IMR-90 (cell line): Measurements from ENCODE around the gene LHFPL5. TPM values are rescaled to one million over a fixed set of nuclear protein-coding genes. Genes with fewer than 3 reads are reported as not detected.

ENCODE experiments used
- ATAC-seq: fragments of 200-7000 bp; cut with Tn5 transposase; 2 replicates; pipeline ENCODE4 v1.9.1; 2020; ENCODE audit warnings: low read depth, mild to moderate bottlenecking, moderate library complexity
- BruUV-seq: library from RNA; stranded (reverse); fragments of 400-500 nt; replicated peaks from 2 replicates; lab custom pipeline; 2021; lab: Mats Ljungman, UMichigan
- CTCF ChIA-PET: fragments of 300-600 bp; formaldehyde crosslinking; extraction: SDS; loops from one replicate; lab custom pipeline; 2021; ENCODE audit warnings: antibody characterized with exemption; lab: Yijun Ruan, JAX
- POLR2A ChIA-PET: fragments of 300-600 bp; sonication (Branson Sonifier 250); formaldehyde crosslinking; loops from one replicate; lab custom pipeline; 2022; ENCODE audit warnings: antibody characterized with exemption; ENCODE audit not compliant: unreplicated experiment; lab: Charles Lee
- DNase-seq: peaks from one replicate; pipeline ENCODE4 v3.0.0; 2013
- H2AFZ ChIP-seq: replicated peaks from 2 replicates; pipeline ENCODE3; 2013; ENCODE audit warnings: low read length, mild to moderate bottlenecking; ENCODE audit not compliant: poor library complexity
- H2AK5ac ChIP-seq: 2 replicates; pipeline ENCODE4 v1.6.1; 2013; ENCODE audit warnings: low read depth, low read length, inconsistent platforms
- H2AK9ac ChIP-seq: replicated peaks from 2 replicates; pipeline ENCODE3; 2013; ENCODE audit warnings: mild to moderate bottlenecking, low read depth, low read length, moderate library complexity; ENCODE audit not compliant: poor library complexity
- H2BK120ac ChIP-seq: 2 replicates; pipeline ENCODE4 v1.6.1; 2013; ENCODE audit warnings: low read depth, low read length, inconsistent platforms
- H2BK15ac ChIP-seq: 3 replicates; pipeline ENCODE4 v1.6.1; 2013; ENCODE audit warnings: low read depth, low read length, inconsistent platforms
- H2BK20ac ChIP-seq: 2 replicates; pipeline ENCODE4 v1.6.1; 2013; ENCODE audit warnings: low read depth, mild to moderate bottlenecking, inconsistent platforms, low read length, moderate library complexity
- H2BK5ac ChIP-seq: 2 replicates; pipeline ENCODE4 v1.6.1; 2013; ENCODE audit warnings: mild to moderate bottlenecking, low read depth, low read length, inconsistent platforms; ENCODE audit not compliant: poor library complexity, severe bottlenecking
- H3K14ac ChIP-seq: replicated peaks from 2 replicates; pipeline ENCODE4 v1.6.1; 2013; ENCODE audit warnings: low read depth, low read length, inconsistent platforms
- H3K18ac ChIP-seq: 2 replicates; pipeline ENCODE4 v1.6.1; 2013; ENCODE audit warnings: low read depth, low read length, control low read depth
- H3K23ac ChIP-seq: 2 replicates; pipeline ENCODE4 v1.6.1; 2013; ENCODE audit warnings: low read depth, low read length, inconsistent platforms
- H3K27ac ChIP-seq: 2 replicates; pipeline ENCODE4 v1.5.1; 2013; ENCODE audit warnings: mild to moderate bottlenecking, control low read depth, low read length; ENCODE audit not compliant: insufficient read depth
- H3K27me3 ChIP-seq: 2 replicates; pipeline ENCODE4 v1.6.1; 2013; ENCODE audit warnings: low read length; ENCODE audit not compliant: control insufficient read depth, insufficient read depth
- H3K36me3 ChIP-seq: 2 replicates; pipeline ENCODE4 v1.6.1; 2013; ENCODE audit warnings: low read length, mixed read lengths; ENCODE audit not compliant: control insufficient read depth, insufficient read depth
- H3K4ac ChIP-seq: 2 replicates; pipeline ENCODE4 v1.6.1; 2013; ENCODE audit warnings: low read depth, low read length, inconsistent platforms
- H3K4me1 ChIP-seq: 2 replicates; pipeline ENCODE4 v1.6.1; 2013; ENCODE audit warnings: low read length, mixed read lengths; ENCODE audit not compliant: control insufficient read depth, insufficient read depth
- H3K4me2 ChIP-seq: 2 replicates; pipeline ENCODE4 v1.6.1; 2013; ENCODE audit warnings: low read depth, mild to moderate bottlenecking, control low read depth, low read length, moderate library complexity
- H3K4me3 ChIP-seq: 2 replicates; pipeline ENCODE4 v1.5.1; 2013; ENCODE audit warnings: low read depth, mild to moderate bottlenecking, control low read depth, low read length, moderate library complexity; ENCODE audit not compliant: insufficient read depth
- H3K56ac ChIP-seq: 2 replicates; pipeline ENCODE4 v1.6.1; 2013; ENCODE audit warnings: low read length, inconsistent platforms; ENCODE audit not compliant: insufficient read depth; ENCODE audit errors: extremely low read depth
- H3K79me1 ChIP-seq, 2 experiments: 2 replicates each; pipeline ENCODE4 v1.6.1; 2013; ENCODE audit warnings: low read length in 2 of 2, inconsistent platforms in 1 of 2, low read depth in 1 of 2
- H3K9ac ChIP-seq: 2 replicates; pipeline ENCODE4 v1.6.1; 2013; ENCODE audit warnings: low read depth, low read length, control low read depth
- H3K9me1 ChIP-seq: 2 replicates; pipeline ENCODE4 v1.6.1; 2013; ENCODE audit warnings: low read length, inconsistent platforms; ENCODE audit not compliant: insufficient read depth
- H3K9me3 ChIP-seq: 2 replicates; pipeline ENCODE4 v1.6.1; 2013; ENCODE audit warnings: low read length; ENCODE audit not compliant: control insufficient read depth, insufficient read depth
- H4K20me1 ChIP-seq: 2 replicates; pipeline ENCODE4 v1.6.1; 2013; ENCODE audit warnings: low read length, inconsistent platforms; ENCODE audit not compliant: insufficient read depth
- H4K5ac ChIP-seq: 2 replicates; pipeline ENCODE4 v1.6.1; 2013; ENCODE audit warnings: mild to moderate bottlenecking, low read depth, low read length, control low read depth
- H4K8ac ChIP-seq, 2 experiments: 2 replicates each; pipeline ENCODE4 v1.6.1; 2013; ENCODE audit warnings: low read depth in 2 of 2, low read length in 2 of 2, control low read depth in 1 of 2, inconsistent platforms in 1 of 2
- H4K91ac ChIP-seq: 2 replicates; pipeline ENCODE4 v1.6.1; 2013; ENCODE audit warnings: low read depth, low read length, inconsistent platforms; ENCODE audit not compliant: insufficient read depth
- BHLHE40 ChIP-seq: fragments of 150-350 bp; IDR thresholded peaks from 2 replicates; pipeline ENCODE4 v1.6.1; 2016; ENCODE audit warnings: mild to moderate bottlenecking, low read depth, low read length
- CEBPB ChIP-seq: IDR thresholded peaks from 2 replicates; pipeline ENCODE4 v1.6.1; 2012; ENCODE audit warnings: low read depth, low read length, improper control_type of control experiment
- CHD1 ChIP-seq: IDR thresholded peaks from 2 replicates; pipeline ENCODE4 v1.6.1; 2012; ENCODE audit warnings: low read depth, low read length, improper control_type of control experiment
- FOS ChIP-seq: fragments of 150-350 bp; IDR thresholded peaks from 2 replicates; pipeline ENCODE4 v1.6.1; 2016; ENCODE audit warnings: low read depth, low read length
- MAFK ChIP-seq: IDR thresholded peaks from 2 replicates; pipeline ENCODE4 v1.6.1; 2012; ENCODE audit warnings: low read depth, low read length, improper control_type of control experiment
- MAZ ChIP-seq: IDR thresholded peaks from 2 replicates; pipeline ENCODE4 v1.6.1; 2012; ENCODE audit warnings: low read depth, mild to moderate bottlenecking, low read length, improper control_type of control experiment, moderate library complexity, borderline replicate concordance
- MXI1 ChIP-seq: IDR thresholded peaks from 2 replicates; pipeline ENCODE4 v1.6.1; 2012; ENCODE audit warnings: low read depth, mild to moderate bottlenecking, low read length, moderate library complexity, borderline replicate concordance
- NFE2L2 ChIP-seq: fragments of 150-350 bp; IDR thresholded peaks from 2 replicates; pipeline ENCODE4 v1.6.1; 2016; ENCODE audit warnings: low read depth, mild to moderate bottlenecking, low read length
- POLR2A ChIP-seq: IDR thresholded peaks from 2 replicates; pipeline ENCODE4 v1.6.1; 2012; ENCODE audit warnings: mild to moderate bottlenecking, low read depth, low read length
- RAD21 ChIP-seq: IDR thresholded peaks from 2 replicates; pipeline ENCODE4 v1.6.1; 2012; ENCODE audit warnings: low read length, improper control_type of control experiment
- RCOR1 ChIP-seq: IDR thresholded peaks from 2 replicates; pipeline ENCODE4 v1.6.1; 2012; ENCODE audit warnings: mild to moderate bottlenecking, low read length, improper control_type of control experiment; ENCODE audit not compliant: insufficient replicate concordance
- RFX5 ChIP-seq: IDR thresholded peaks from 2 replicates; pipeline ENCODE4 v1.8.0; 2012; ENCODE audit warnings: low read depth, mild to moderate bottlenecking, low read length, moderate library complexity
- SMC3 ChIP-seq: fragments of 150-350 bp; IDR thresholded peaks from 2 replicates; pipeline ENCODE4 v1.6.1; 2016; ENCODE audit warnings: low read depth, mild to moderate bottlenecking, antibody characterized with exemption, low read length, moderate library complexity
- WGBS, 2 experiments: methylation state at CpG; one replicate each; pipeline versions ENCODE4 v1.1.5 to v1.1.7; 2013; ENCODE audit warnings: missing lambda C conversion rate in 2 of 2; ENCODE audit not compliant: insufficient read length in 1 of 2; ENCODE audit errors: extremely low coverage in 2 of 2; 5-methylcytosine and 5-hydroxymethylcytosine counted together
- dilution Hi-C: fragments of 300-500 bp; cut with HindIII; formaldehyde crosslinking; loops from one replicate; pipeline ENCODE4 v1.14.3; 2018; ENCODE audit warnings: low sequenced_read_pairs; ENCODE audit not compliant: unreplicated experiment
- in situ Hi-C: fragments of 300-500 bp; cut with MboI; formaldehyde crosslinking; loops from 3 replicates; pipeline ENCODE4 v1.14.3; 2019; ENCODE audit warnings: low sequenced_read_pairs, inconsistent platforms, mixed read lengths
- intact Hi-C: fragments of 100-400 bp; cut with micrococcal nuclease; formaldehyde crosslinking; loops from 2 replicates; pipeline ENCODE4 v1.10.0; 2022
- polyA plus RNA-seq, 3 experiments: library from polyadenylated mRNA; depleted of rRNA; stranded (reverse); fragments of >200 nt; gene quantifications; 2 replicates each; pipeline ENCODE4 v1.2.3, GENCODE V29; 2012; ENCODE audit warnings: low replicate concordance in 1 of 3
- total RNA-seq: library from RNA; depleted of rRNA; stranded (reverse); fragments of >200 nt; gene quantifications from 2 replicates; pipeline ENCODE4 v1.2.3, GENCODE V29; 2012
- TF ChIP-seq, protein P1 (sequence below): conservative IDR thresholded peaks from 2 replicates; pipeline ENCODE4 v1.5.1; 2012; ENCODE audit warnings: mild to moderate bottlenecking, low read depth, low read length, improper control_type of control experiment
- TF ChIP-seq, protein P2 (sequence below): fragments of 150-350 bp; IDR thresholded peaks from 2 replicates; pipeline ENCODE4 v1.6.1; 2016; ENCODE audit warnings: low read depth, mild to moderate bottlenecking, low read length, moderate library complexity, borderline replicate concordance
- TF ChIP-seq, protein P3 (sequence below): fragments of 150-350 bp; IDR thresholded peaks from 2 replicates; pipeline ENCODE4 v1.6.1; 2017; ENCODE audit warnings: mild to moderate bottlenecking, antibody characterized with exemption, low read length, low read depth

Gene LHFPL5
- total and polyA plus RNA-seq, 2 of the 4 experiments (the other 2 are of a cell fraction), result not detected

DNA sequence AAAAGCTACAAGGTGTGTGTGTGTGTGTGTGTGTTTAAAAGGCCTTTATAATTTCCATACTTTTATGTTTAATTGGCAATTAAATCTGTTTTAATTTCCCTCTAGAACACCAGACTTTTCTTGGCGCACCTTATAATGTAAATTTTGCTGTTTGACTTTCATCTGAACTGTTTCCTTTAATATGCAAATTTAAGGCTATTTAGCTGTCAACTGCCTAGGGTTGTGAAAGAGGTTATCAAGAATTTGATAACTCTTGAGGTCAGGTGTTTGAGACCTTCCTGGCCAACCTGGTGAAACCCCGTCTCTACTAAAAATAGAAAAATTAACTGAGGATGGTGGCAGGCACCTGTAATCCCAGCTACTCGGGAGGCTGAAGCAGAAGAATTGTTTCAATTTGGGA lies 4.0 kb upstream of the LHFPL5 start:
- Histone ChIP-seq H2BK120ac (no peak overlapping the region), H3K79me1 (no peaks in the 10 kb centered on the region), H2AFZ (no peak overlapping the region), H4K91ac (no peak overlapping the region), H3K18ac (no peak overlapping the region), H4K20me1 (no peaks in the 10 kb centered on the region), H2AK5ac (no peak overlapping the region), H3K4ac (no peak overlapping the region), H3K4me1 (no peaks in the 10 kb centered on the region), H4K5ac (no peak overlapping the region), H3K23ac (no peak overlapping the region), H2BK20ac (no peak overlapping the region), H3K9me3 (no peaks in the 10 kb centered on the region), H2AK9ac (no peak overlapping the region), H3K27ac (no peak overlapping the region), H3K4me2 (no peak overlapping the region), H3K9me1 (no peaks in the 10 kb centered on the region), H3K27me3 (peaks cover 25% of the 10 kb centered on the region), H3K56ac (no peak overlapping the region), H3K9ac (no peak overlapping the region), H4K8ac (no peak overlapping the region), H3K4me3 (no peak overlapping the region), H2BK15ac (no peak overlapping the region), H3K36me3 (no peaks in the 10 kb centered on the region), H3K14ac (no peak overlapping the region), H2BK5ac (no peak overlapping the region)
- dilution Hi-C loops, result no loop called here
- ChIA-PET POLR2A (no interaction called here), CTCF (no interaction called here)
- WGBS, 2 experiments, result no CpG with 5 or more reads among the region's 3 CpGs
- DNase-seq (no peak), ATAC-seq (no peak)
- BruUV-seq, result no TSS peak
- intact Hi-C loops, result no loop called here
- in situ Hi-C loops, result no loop called here
- TF ChIP-seq CEBPB (no peak), SMC3 (no peak), MXI1 (no peak), CHD1 (no peak), RFX5 (no peak), MAFK (no peak), POLR2A (no peak), RCOR1 (no peak), NFE2L2 (no peak), FOS (no peak), BHLHE40 (no peak), RAD21 (no peak), MAZ (no peak)
- TF ChIP-seq, protein P1, sequence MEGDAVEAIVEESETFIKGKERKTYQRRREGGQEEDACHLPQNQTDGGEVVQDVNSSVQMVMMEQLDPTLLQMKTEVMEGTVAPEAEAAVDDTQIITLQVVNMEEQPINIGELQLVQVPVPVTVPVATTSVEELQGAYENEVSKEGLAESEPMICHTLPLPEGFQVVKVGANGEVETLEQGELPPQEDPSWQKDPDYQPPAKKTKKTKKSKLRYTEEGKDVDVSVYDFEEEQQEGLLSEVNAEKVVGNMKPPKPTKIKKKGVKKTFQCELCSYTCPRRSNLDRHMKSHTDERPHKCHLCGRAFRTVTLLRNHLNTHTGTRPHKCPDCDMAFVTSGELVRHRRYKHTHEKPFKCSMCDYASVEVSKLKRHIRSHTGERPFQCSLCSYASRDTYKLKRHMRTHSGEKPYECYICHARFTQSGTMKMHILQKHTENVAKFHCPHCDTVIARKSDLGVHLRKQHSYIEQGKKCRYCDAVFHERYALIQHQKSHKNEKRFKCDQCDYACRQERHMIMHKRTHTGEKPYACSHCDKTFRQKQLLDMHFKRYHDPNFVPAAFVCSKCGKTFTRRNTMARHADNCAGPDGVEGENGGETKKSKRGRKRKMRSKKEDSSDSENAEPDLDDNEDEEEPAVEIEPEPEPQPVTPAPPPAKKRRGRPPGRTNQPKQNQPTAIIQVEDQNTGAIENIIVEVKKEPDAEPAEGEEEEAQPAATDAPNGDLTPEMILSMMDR, result no peak
- TF ChIP-seq, protein P2, sequence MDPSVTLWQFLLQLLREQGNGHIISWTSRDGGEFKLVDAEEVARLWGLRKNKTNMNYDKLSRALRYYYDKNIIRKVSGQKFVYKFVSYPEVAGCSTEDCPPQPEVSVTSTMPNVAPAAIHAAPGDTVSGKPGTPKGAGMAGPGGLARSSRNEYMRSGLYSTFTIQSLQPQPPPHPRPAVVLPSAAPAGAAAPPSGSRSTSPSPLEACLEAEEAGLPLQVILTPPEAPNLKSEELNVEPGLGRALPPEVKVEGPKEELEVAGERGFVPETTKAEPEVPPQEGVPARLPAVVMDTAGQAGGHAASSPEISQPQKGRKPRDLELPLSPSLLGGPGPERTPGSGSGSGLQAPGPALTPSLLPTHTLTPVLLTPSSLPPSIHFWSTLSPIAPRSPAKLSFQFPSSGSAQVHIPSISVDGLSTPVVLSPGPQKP, result no peak
- TF ChIP-seq, protein P3, sequence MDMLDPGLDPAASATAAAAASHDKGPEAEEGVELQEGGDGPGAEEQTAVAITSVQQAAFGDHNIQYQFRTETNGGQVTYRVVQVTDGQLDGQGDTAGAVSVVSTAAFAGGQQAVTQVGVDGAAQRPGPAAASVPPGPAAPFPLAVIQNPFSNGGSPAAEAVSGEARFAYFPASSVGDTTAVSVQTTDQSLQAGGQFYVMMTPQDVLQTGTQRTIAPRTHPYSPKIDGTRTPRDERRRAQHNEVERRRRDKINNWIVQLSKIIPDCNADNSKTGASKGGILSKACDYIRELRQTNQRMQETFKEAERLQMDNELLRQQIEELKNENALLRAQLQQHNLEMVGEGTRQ, result no peak
